Neural progenitor cell (in vitro differentiated cells): ENCODE measurements around the gene OR2T34. TPM values are rescaled to one million over a fixed set of nuclear protein-coding genes. Genes with fewer than 3 reads are reported as not detected.

Experiments used
- DNase-seq: peaks from one replicate; pipeline ENCODE4 v3.0.0-alpha.2; 2016; ENCODE audit warnings: low spot score
- H2AFZ ChIP-seq: fragments of 200-600 bp; sonication (generic); replicated peaks from 2 replicates; pipeline ENCODE4 v1.6.1; 2016; ENCODE audit warnings: antibody characterized with exemption
- H3F3A ChIP-seq: fragments of 200-600 bp; sonication (generic); 2 replicates; pipeline ENCODE4 v1.6.1; 2016; ENCODE audit warnings: antibody characterized with exemption, low read depth
- H3K27ac ChIP-seq: fragments of 200-600 bp; sonication (generic); 2 replicates; pipeline ENCODE4 v1.5.1; 2016; ENCODE audit warnings: mild to moderate bottlenecking
- H3K27me3 ChIP-seq: fragments of 200-600 bp; sonication (generic); 2 replicates; pipeline ENCODE4 v1.6.1; 2016; ENCODE audit warnings: mild to moderate bottlenecking, moderate library complexity
- H3K36me3 ChIP-seq: fragments of 200-600 bp; sonication (generic); 2 replicates; pipeline ENCODE4 v1.5.1; 2016
- H3K4me1 ChIP-seq: fragments of 200-600 bp; sonication (generic); 2 replicates; pipeline ENCODE4 v1.6.1; 2016; ENCODE audit warnings: mixed run types
- H3K4me2 ChIP-seq: fragments of 200-600 bp; sonication (generic); 2 replicates; pipeline ENCODE4 v1.6.1; 2016
- H3K4me3 ChIP-seq: fragments of 200-600 bp; sonication (generic); 2 replicates; pipeline ENCODE4 v1.5.1; 2016
- H3K79me2 ChIP-seq: fragments of 200-600 bp; sonication (generic); 2 replicates; pipeline ENCODE4 v1.6.1; 2016; ENCODE audit warnings: low read depth
- H3K9ac ChIP-seq: fragments of 200-600 bp; sonication (generic); 2 replicates; pipeline ENCODE4 v1.6.1; 2016
- H3K9me3 ChIP-seq: fragments of 200-600 bp; sonication (generic); 2 replicates; pipeline ENCODE4 v1.5.1; 2016; ENCODE audit warnings: low read depth
- H4K20me1 ChIP-seq: fragments of 200-600 bp; sonication (generic); 2 replicates; pipeline ENCODE4 v1.6.1; 2016; ENCODE audit warnings: low read depth
- H3K27ac Mint-ChIP-seq: 3 replicates; pipeline ENCODE4 v1.8.0; 2021; ENCODE audit warnings: mixed read lengths
- H3K27me3 Mint-ChIP-seq: 2 replicates; pipeline ENCODE4 v1.8.0; 2022; ENCODE audit warnings: low read depth, mild to moderate bottlenecking, inconsistent platforms, moderate library complexity, mixed read lengths; ENCODE audit not compliant: insufficient read depth
- H3K36me3 Mint-ChIP-seq: 3 replicates; pipeline ENCODE4 v1.8.0; 2021; ENCODE audit warnings: mixed read lengths
- H3K4me1 Mint-ChIP-seq: 3 replicates; pipeline ENCODE4 v1.8.0; 2021; ENCODE audit warnings: mixed read lengths
- H3K4me3 Mint-ChIP-seq: 3 replicates; pipeline ENCODE4 v1.8.0; 2021; ENCODE audit warnings: mild to moderate bottlenecking, moderate library complexity, mixed read lengths
- H3K9me3 Mint-ChIP-seq: 3 replicates; pipeline ENCODE4 v1.8.0; 2020; ENCODE audit warnings: mixed read lengths
- EZH2 ChIP-seq: fragments of 200-600 bp; sonication (generic); IDR thresholded peaks from 2 replicates; pipeline ENCODE4 v1.6.1; 2017; ENCODE audit warnings: antibody characterized with exemption, mild to moderate bottlenecking, moderate library complexity
- EZH2phosphoT487 ChIP-seq: fragments of 200-600 bp; sonication (generic); IDR thresholded peaks from 2 replicates; pipeline ENCODE4 v1.6.1; 2017; ENCODE audit warnings: antibody characterized with exemption
- total RNA-seq: library from RNA; depleted of rRNA; stranded (reverse); fragments of >200 nt; gene quantifications from 2 replicates; pipeline ENCODE4 v1.2.3, GENCODE V29; 2015; ENCODE audit warnings: low replicate concordance
- TF ChIP-seq, protein P1 (sequence below): fragments of 200-600 bp; sonication (generic); IDR thresholded peaks from 2 replicates; pipeline ENCODE4 v1.5.1; 2017; ENCODE audit warnings: antibody characterized with exemption, mild to moderate bottlenecking

Gene OR2T34
- total RNA-seq, 1 donor from 2014 or later = not detected

DNA sequence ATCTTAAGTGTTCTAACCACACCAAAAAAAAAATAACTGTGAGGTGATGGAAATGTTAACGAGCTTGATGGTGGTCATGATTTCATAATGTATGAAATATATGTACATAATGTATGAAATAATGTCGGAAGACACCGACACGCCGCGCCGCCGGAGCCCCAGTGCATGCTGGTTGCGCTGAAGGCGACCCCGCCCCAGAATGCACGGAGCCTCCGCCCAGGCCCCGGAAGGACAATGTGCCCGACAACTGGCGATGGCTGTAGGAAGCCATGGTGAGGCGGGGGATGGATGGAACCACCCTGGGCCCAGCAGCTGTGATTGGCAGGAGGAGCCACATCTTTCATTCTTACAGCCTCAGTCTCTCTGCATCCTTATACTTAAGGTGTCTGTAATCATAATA is 15.5 kb upstream of the OR2T34 start:
- peaks cover 2% of the 10 kb centered on the region for H3K27me3 Mint-ChIP-seq
- Histone ChIP-seq H3K4me2 (no peak overlapping the region), H4K20me1 (no peaks in the 10 kb centered on the region), H2AFZ (no peak overlapping the region), H3K4me1 (no peaks in the 10 kb centered on the region), H3K9me3 (peaks cover 52% of the 10 kb centered on the region), H3K36me3 (peaks cover 2% of the 10 kb centered on the region), H3K9ac (no peak overlapping the region), H3K27ac (no peak overlapping the region), H3K27me3 (no peaks in the 10 kb centered on the region), H3K4me3 (no peak overlapping the region), H3F3A (no peaks in the 10 kb centered on the region), H3K79me2 (no peaks in the 10 kb centered on the region)
- no peak overlapping the region for H3K27ac Mint-ChIP-seq
- H3K36me3 Mint-ChIP-seq = no peaks in the 10 kb centered on the region
- H3K4me1 Mint-ChIP-seq = no peaks in the 10 kb centered on the region
- DNase-seq = no peak
- no peak overlapping the region for H3K4me3 Mint-ChIP-seq
- TF ChIP-seq EZH2 = no peak
- TF ChIP-seq, protein P1, sequence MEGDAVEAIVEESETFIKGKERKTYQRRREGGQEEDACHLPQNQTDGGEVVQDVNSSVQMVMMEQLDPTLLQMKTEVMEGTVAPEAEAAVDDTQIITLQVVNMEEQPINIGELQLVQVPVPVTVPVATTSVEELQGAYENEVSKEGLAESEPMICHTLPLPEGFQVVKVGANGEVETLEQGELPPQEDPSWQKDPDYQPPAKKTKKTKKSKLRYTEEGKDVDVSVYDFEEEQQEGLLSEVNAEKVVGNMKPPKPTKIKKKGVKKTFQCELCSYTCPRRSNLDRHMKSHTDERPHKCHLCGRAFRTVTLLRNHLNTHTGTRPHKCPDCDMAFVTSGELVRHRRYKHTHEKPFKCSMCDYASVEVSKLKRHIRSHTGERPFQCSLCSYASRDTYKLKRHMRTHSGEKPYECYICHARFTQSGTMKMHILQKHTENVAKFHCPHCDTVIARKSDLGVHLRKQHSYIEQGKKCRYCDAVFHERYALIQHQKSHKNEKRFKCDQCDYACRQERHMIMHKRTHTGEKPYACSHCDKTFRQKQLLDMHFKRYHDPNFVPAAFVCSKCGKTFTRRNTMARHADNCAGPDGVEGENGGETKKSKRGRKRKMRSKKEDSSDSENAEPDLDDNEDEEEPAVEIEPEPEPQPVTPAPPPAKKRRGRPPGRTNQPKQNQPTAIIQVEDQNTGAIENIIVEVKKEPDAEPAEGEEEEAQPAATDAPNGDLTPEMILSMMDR = no peak
- TF ChIP-seq EZH2phosphoT487 = no peak
- H3K9me3 Mint-ChIP-seq = peaks cover 13% of the 10 kb centered on the region

GRCh38 chr1:248589334-248589733 is 14.8 kb upstream of the OR2T34 start:
- Histone ChIP-seq H3K27me3 (no peaks in the 10 kb centered on the region), H3K36me3 (peaks cover 2% of the 10 kb centered on the region), H3K27ac (no peak overlapping the region), H3F3A (no peaks in the 10 kb centered on the region), H2AFZ (no peak overlapping the region), H3K79me2 (no peaks in the 10 kb centered on the region), H4K20me1 (no peaks in the 10 kb centered on the region), H3K9me3 (peaks cover 47% of the 10 kb centered on the region), H3K4me3 (no peak overlapping the region), H3K4me2 (no peak overlapping the region), H3K9ac (no peak overlapping the region), H3K4me1 (no peaks in the 10 kb centered on the region)
- Mint-ChIP-seq H3K27me3 (peaks cover 2% of the 10 kb centered on the region), H3K36me3 (no peaks in the 10 kb centered on the region), H3K4me1 (no peaks in the 10 kb centered on the region), H3K9me3 (peaks cover 16% of the 10 kb centered on the region), H3K27ac (no peak overlapping the region), H3K4me3 (no peak overlapping the region)
- no peak for DNase-seq
- TF ChIP-seq EZH2phosphoT487 (no peak), EZH2 (no peak)
- TF ChIP-seq, protein P1 = no peak

GRCh38 chr1:248585266-248585665 is 10.7 kb upstream of the OR2T34 start:
- H3K27ac ChIP-seq = no peak overlapping the region
- H3K79me2 ChIP-seq = no peaks in the 10 kb centered on the region
- no peaks in the 10 kb centered on the region for H3K36me3 Mint-ChIP-seq
- peaks cover 11% of the 10 kb centered on the region for H3K9me3 Mint-ChIP-seq
- H3K4me3 Mint-ChIP-seq = no peak overlapping the region
- no peak overlapping the region for H3K27ac Mint-ChIP-seq
- no peaks in the 10 kb centered on the region for H3K27me3 Mint-ChIP-seq
- TF ChIP-seq, protein P1 = no peak
- TF ChIP-seq EZH2 (no peak), EZH2phosphoT487 (no peak)
- no peaks in the 10 kb centered on the region for H3F3A ChIP-seq
- H3K4me1 ChIP-seq = no peaks in the 10 kb centered on the region
- H3K9ac ChIP-seq = no peak overlapping the region
- no peaks in the 10 kb centered on the region for H3K27me3 ChIP-seq
- peaks cover 2% of the 10 kb centered on the region for H3K36me3 ChIP-seq
- DNase-seq = no peak
- H3K4me2 ChIP-seq = no peak overlapping the region
- no peak overlapping the region for H3K4me3 ChIP-seq
- no peaks in the 10 kb centered on the region for H3K4me1 Mint-ChIP-seq
- H4K20me1 ChIP-seq = no peaks in the 10 kb centered on the region
- H3K9me3 ChIP-seq = peaks cover 32% of the 10 kb centered on the region
- no peak overlapping the region for H2AFZ ChIP-seq
